Stomach (tissue), 9 donors: ENCODE data around the gene NR2F6. TPM values are rescaled to one million over a fixed set of nuclear protein-coding genes. Genes with fewer than 3 reads are reported as not detected.
A peak's percentile ranks its signal among the peaks of the same experiment; 100 is the strongest.

Experiments
- DNase-seq, 2 donors: peaks; one replicate each; pipeline versions ENCODE4 v3.0.0 to v3.0.0-alpha.2; 2013 to 2019
- H3K27ac ChIP-seq, 5 donors: fragments of 200-600 bp in 4 of 5; sonication (generic) in 4 of 5; one replicate each; pipeline ENCODE4 v1.5.1; 2013 to 2019; ENCODE audit warnings: mild to moderate bottlenecking in 1 of 5, moderate library complexity in 1 of 5
- H3K27me3 ChIP-seq, 3 donors: fragments of 200-600 bp; sonication (generic); one replicate each; pipeline ENCODE4 v1.5.1; 2017 to 2019; ENCODE audit warnings: mixed run types in 1 of 3
- H3K36me3 ChIP-seq, 4 donors: fragments of 200-600 bp; sonication (generic); 1 replicate in 3 of 4; 2 replicates in 1 of 4; pipeline ENCODE4 v1.5.1; 2016 to 2019
- H3K4me1 ChIP-seq, 4 donors: fragments of 200-600 bp; sonication (generic); one replicate each; pipeline ENCODE4 v1.5.1; 2016 to 2019
- H3K4me3 ChIP-seq, 4 donors: fragments of 200-600 bp; sonication (generic) in 3 of 4; one replicate each; pipeline ENCODE4 v1.5.1; 2016 to 2019; ENCODE audit warnings: mild to moderate bottlenecking in 1 of 4
- H3K9me3 ChIP-seq, 4 donors: fragments of 200-600 bp; sonication (generic); one replicate each; pipeline ENCODE4 v1.5.1; 2016 to 2019
- EP300 ChIP-seq: sonication (generic); formaldehyde crosslinking; IDR thresholded peaks from one replicate; pipeline ENCODE4 v1.6.1; 2017; ENCODE audit warnings: antibody characterized with exemption
- POLR2A ChIP-seq, 4 donors: fragments of 450-650 bp; IDR thresholded peaks; one replicate each; pipeline ENCODE4 v1.6.1; 2016; ENCODE audit warnings: antibody characterized with exemption in 4 of 4, control low read depth in 2 of 4, mild to moderate bottlenecking in 1 of 4, moderate library complexity in 1 of 4
- POLR2AphosphoS5 ChIP-seq, 3 donors: sonication (generic); formaldehyde crosslinking; IDR thresholded peaks; one replicate each; pipeline ENCODE4 v1.6.1; 2016; ENCODE audit warnings: antibody characterized with exemption in 3 of 3
- WGBS, 5 donors: extraction: QIAGEN DNeasy Blood & Tissue Kit in 3 of 5; methylation state at CpG; one replicate each; pipeline versions ENCODE4 v1.1.5 to v1.1.7; 2013 to 2018; 5-methylcytosine and 5-hydroxymethylcytosine counted together
- intact Hi-C: fragments of 100-400 bp; cut with DNase I; formaldehyde crosslinking; loops from one replicate; pipeline ENCODE4 v1.15.1; 2023; ENCODE audit warnings: low total_unique reads
- polyA plus RNA-seq, 3 donors: library from polyadenylated mRNA; stranded (reverse); fragments of 200-250 nt; gene quantifications; one replicate each; pipeline ENCODE4 v1.2.3, GENCODE V29; 2013
- total RNA-seq, 5 donors: library from RNA; depleted of rRNA; stranded (reverse); fragments of >200 nt; gene quantifications; one replicate each; pipeline versions ENCODE4 v1.1.0 to v1.2.3, GENCODE V29; 2014 to 2016
- TF ChIP-seq, protein P1 (sequence below), 7 experiments: fragments of 450-650 bp in 4 of 7; fragments of 200-600 bp in 3 of 7; sonication (generic) in 3 of 7; IDR thresholded peaks; one replicate each; pipeline ENCODE4 v1.5.1; 2016 to 2019; ENCODE audit warnings: antibody characterized with exemption in 7 of 7, control low read depth in 2 of 7, mild to moderate bottlenecking in 1 of 7
- donor health status: healthy with polysubstance abuse.
- donor health status: Bipolar disorder and iron deficiency.
- donor health status: healthy.

NR2F6 gene
- total and polyA plus RNA-seq, 8 donors: 34.4 to 641 (median 46.1) TPM

DNA sequence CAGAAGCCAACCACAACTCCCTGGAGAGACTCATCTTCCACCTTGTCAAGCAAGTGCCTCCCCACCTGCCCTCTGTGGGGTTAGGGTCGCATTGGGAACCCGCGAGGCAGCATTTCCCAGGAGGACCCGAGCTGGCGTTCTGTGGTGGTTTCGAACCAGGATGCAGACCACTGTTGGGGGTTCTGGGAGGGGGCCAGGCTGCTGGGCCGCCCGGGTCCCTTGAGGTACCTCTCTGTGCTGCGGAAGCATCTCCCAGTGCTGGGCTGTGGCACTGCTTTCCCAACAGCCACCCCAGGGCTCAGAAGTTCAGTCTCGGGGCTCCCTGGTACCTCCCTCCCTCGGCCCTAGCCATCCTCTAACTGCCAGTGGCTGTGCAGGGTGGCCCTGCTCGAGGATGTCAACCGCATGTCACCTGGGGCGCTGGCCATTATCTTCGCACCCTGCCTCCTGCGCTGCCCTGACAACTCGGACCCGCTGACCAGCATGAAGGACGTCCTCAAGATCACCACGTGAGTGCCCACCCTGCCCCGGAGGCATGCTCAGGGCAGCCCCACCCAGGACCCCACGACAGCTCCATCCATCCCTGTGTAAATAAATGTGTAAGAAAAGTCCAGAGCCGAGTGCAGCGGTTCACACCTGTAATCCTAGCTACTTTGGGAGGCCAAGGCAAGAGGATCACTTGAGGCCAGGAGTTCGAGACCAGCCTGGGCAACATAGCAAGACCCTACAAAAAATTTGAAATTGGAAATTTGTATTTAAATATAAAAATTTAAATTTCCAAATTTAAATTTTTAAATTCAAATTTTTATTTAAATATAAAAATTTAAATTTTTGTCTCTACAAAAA is 38.8 kb downstream of the NR2F6 start:
- TF ChIP-seq EP300: no peak
- TF ChIP-seq, protein P1, sequence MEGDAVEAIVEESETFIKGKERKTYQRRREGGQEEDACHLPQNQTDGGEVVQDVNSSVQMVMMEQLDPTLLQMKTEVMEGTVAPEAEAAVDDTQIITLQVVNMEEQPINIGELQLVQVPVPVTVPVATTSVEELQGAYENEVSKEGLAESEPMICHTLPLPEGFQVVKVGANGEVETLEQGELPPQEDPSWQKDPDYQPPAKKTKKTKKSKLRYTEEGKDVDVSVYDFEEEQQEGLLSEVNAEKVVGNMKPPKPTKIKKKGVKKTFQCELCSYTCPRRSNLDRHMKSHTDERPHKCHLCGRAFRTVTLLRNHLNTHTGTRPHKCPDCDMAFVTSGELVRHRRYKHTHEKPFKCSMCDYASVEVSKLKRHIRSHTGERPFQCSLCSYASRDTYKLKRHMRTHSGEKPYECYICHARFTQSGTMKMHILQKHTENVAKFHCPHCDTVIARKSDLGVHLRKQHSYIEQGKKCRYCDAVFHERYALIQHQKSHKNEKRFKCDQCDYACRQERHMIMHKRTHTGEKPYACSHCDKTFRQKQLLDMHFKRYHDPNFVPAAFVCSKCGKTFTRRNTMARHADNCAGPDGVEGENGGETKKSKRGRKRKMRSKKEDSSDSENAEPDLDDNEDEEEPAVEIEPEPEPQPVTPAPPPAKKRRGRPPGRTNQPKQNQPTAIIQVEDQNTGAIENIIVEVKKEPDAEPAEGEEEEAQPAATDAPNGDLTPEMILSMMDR (IDR thresholded peaks at IDR 0.05): no peak
- no peak for TF ChIP-seq POLR2AphosphoS5 (IDR thresholded peaks at IDR 0.05)
- no peak for TF ChIP-seq POLR2A (IDR thresholded peaks at IDR 0.05)
- peaks cover 54 to 100% (median 93%) of the 10 kb centered on the region in 4 donors for H3K36me3 ChIP-seq
- intact Hi-C loops: no loop called here
- peaks cover 0 to 8% (median 0%) of the 10 kb centered on the region in 4 donors for H3K4me1 ChIP-seq
- H3K4me3 ChIP-seq: no peak overlapping the region
- no peak for DNase-seq
- H3K27me3 ChIP-seq: no peaks in the 10 kb centered on the region
- H3K27ac ChIP-seq: no peak overlapping the region
- WGBS, 5 donors: 91 to 94% (median 94%) methylated on average over 18 to 25 of the region's 25 CpGs
- H3K9me3 ChIP-seq: no peaks in the 10 kb centered on the region

DNA sequence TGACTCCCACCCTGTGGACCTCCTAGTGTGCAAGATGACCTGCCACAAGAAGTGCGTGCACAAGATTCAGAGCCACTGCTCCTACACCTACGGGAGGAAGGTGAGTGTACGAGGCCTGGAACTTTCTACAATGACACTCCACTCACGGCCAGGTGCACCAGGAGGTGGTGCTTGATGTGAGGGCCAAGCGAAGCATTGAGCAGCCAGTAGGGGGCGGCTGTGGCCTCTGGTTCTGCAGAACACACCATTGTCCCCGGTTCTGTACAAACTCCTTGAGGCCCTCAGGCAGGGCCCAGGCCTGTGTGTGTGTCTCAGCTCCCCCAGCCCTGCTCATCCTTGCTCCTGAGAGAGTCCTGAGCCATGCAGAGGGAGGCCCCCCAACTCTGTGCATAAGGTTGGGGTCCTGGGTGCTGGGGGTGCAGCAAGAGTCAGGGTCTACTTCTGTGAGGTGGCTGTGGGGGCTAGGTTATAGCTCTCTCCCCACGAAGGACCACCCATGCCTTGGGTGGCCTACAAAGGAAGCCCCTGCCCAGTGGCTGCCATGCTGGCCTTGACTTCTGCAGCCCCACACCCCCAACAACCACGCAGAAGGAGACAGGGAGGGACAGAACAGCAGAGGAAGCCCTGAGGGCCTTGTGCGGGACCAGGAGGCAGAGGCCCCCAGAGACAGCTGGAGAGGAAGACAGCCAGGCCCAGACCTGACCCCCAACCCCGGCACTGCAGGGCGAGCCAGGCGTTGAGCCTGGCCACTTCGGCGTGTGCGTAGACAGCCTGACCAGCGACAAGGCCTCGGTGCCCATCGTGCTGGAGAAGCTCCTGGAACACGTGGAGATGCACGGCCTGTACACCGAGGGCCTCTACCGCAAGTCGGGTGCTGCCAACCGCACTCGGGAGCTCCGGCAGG is 40.2 kb downstream of the NR2F6 start:
- H3K36me3 ChIP-seq: peaks cover 54 to 100% (median 93%) of the 10 kb centered on the region in 4 donors
- intact Hi-C loops: no loop called here
- WGBS, 5 donors: 34 to 79% (median 77%) methylated on average over 8 to 27 of the region's 27 CpGs

DNA sequence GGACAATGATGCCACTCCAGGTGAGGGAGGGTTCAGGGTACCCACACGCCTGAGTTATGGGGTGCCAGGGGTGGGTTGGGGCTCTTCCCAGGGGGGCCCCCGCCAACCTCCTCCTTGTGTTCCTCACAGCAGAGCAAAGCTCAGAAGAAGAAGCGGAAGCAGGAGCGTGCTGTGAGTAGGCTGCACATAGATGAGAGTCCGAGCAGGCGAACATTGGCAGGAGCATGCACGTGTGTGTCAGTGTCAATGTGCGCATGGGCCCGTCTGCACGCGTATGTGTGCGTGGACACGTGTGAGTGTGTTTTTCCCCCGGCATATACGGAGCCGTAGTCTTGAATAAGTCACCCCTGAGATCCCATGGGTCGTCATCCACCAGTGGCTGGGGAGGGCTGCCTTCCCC is 43.0 kb downstream of the NR2F6 start:
- no peaks in the 10 kb centered on the region for H3K27me3 ChIP-seq
- 89 to 95% (median 94%) methylated on average over 17 of the region's 17 CpGs for WGBS, 5 donors
- peaks cover 55 to 100% (median 93%) of the 10 kb centered on the region in 4 donors for H3K36me3 ChIP-seq
- H3K9me3 ChIP-seq: no peaks in the 10 kb centered on the region
- intact Hi-C loops: loop anchor here (5.0 kb wide), 1 partner anchor 80 kb away; the partner anchor contains the start of gene ANKLE1
- no peak overlapping the region for H3K27ac ChIP-seq
- DNase-seq: no peak
- no peaks in the 10 kb centered on the region for H3K4me1 ChIP-seq
- TF ChIP-seq POLR2A (IDR thresholded peaks at IDR 0.05) (no peak), POLR2AphosphoS5 (IDR thresholded peaks at IDR 0.05) (no peak), EP300 (no peak)
- TF ChIP-seq, protein P1 (IDR thresholded peaks at IDR 0.05): no peak
- H3K4me3 ChIP-seq: no peak overlapping the region

More for the DNA sequence above, 40.2 kb downstream of the NR2F6 start:
- TF ChIP-seq, protein P1 (IDR thresholded peaks at IDR 0.05): peak in 5 of 7 experiments; percentile 66 to 78 (median 71)
- TF ChIP-seq POLR2AphosphoS5 (IDR thresholded peaks at IDR 0.05) (peak in 1 of 3 donors; percentile 42), EP300 (no peak)
- no peak overlapping the region for H3K4me3 ChIP-seq
- no peak overlapping the region for H3K27ac ChIP-seq
- no peaks in the 10 kb centered on the region for H3K9me3 ChIP-seq
- peak; percentile 84 to 86 for DNase-seq
- H3K4me1 ChIP-seq: peaks cover 0 to 8% (median 0%) of the 10 kb centered on the region in 4 donors
- no peaks in the 10 kb centered on the region for H3K27me3 ChIP-seq

DNA sequence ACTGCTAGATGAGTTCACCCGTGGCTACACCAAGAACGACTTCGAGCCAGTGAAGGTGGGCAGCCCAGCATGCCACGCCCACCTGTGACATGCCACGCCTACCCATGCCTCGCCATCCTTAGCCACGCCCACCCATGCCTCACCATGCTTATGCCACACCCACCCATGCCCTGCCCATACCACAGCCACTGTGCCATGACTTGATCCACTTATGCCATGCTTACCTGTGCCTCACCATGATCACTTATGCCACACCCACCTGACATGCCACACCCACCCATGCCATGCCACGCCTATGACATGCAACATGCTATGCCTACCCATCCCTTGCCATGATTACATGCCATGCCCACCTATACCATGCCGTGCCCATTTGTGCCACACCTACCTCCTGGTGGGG is 43.5 kb downstream of the NR2F6 start:
- Histone ChIP-seq H3K4me1 (no peaks in the 10 kb centered on the region), H3K9me3 (no peaks in the 10 kb centered on the region), H3K36me3 (peaks cover 59 to 100% (median 96%) of the 10 kb centered on the region in 4 donors), H3K4me3 (no peak overlapping the region), H3K27ac (no peak overlapping the region), H3K27me3 (no peaks in the 10 kb centered on the region)
- WGBS, 5 donors: 80 to 90% (median 82%) methylated on average over 7 to 9 of the region's 9 CpGs
- TF ChIP-seq EP300 (no peak), POLR2AphosphoS5 (IDR thresholded peaks at IDR 0.05) (no peak)
- intact Hi-C loops: loop anchor here (5.0 kb wide), 1 partner anchor 80 kb away; the partner anchor contains the start of gene ANKLE1
- DNase-seq: no peak
